Right lobe of liver (tissue), 6 donors: ENCODE measurements around the gene APOL5. TPM values are rescaled to one million over a fixed set of nuclear protein-coding genes. Genes with fewer than 3 reads are reported as not detected.

Experiments used
- ATAC-seq, 4 donors: fragments of 200-7000 bp; cut with Tn5 transposase; one replicate each; pipeline ENCODE4 v1.9.1; 2020; ENCODE audit warnings: mild to moderate bottlenecking in 4 of 4, moderate library complexity in 4 of 4
- DNase-seq, 3 donors: peaks; one replicate each; pipeline ENCODE4 v3.0.0-alpha.2; 2020
- H3K27ac ChIP-seq, 3 donors: fragments of 200-600 bp; one replicate each; pipeline ENCODE4 v1.8.0; 2022
- H3K27me3 ChIP-seq, 2 donors: fragments of 200-600 bp; one replicate each; pipeline ENCODE4 v1.8.0; 2022
- H3K36me3 ChIP-seq, 4 donors: fragments of 200-600 bp; sonication (generic) in 1 of 4; one replicate each; pipeline versions ENCODE4 v1.5.1 to v1.8.0; 2017 to 2022; ENCODE audit warnings: control low read depth in 1 of 4
- H3K4me1 ChIP-seq, 4 donors: fragments of 200-600 bp; sonication (generic) in 1 of 4; one replicate each; pipeline versions ENCODE4 v1.5.1 to v1.8.0; 2017 to 2022; ENCODE audit warnings: control low read depth in 1 of 4
- H3K4me3 ChIP-seq, 3 donors: fragments of 200-600 bp; one replicate each; pipeline ENCODE4 v1.8.0; 2022
- H3K9me3 ChIP-seq, 4 donors: fragments of 200-600 bp; sonication (generic) in 1 of 4; one replicate each; pipeline versions ENCODE4 v1.5.1 to v1.8.0; 2017 to 2022; ENCODE audit warnings: control low read depth in 1 of 4
- POLR2A ChIP-seq: fragments of 450-650 bp; IDR thresholded peaks from one replicate; pipeline ENCODE4 v1.6.1; 2017; ENCODE audit warnings: antibody characterized with exemption, mild to moderate bottlenecking
- WGBS: methylation state at CpG from one replicate; pipeline ENCODE4 v1.1.6; 2018; ENCODE audit warnings: low coverage, low lambda C conversion rate; ENCODE audit not compliant: insufficient coverage; ENCODE audit errors: missing lambda C conversion rate; 5-methylcytosine and 5-hydroxymethylcytosine counted together
- intact Hi-C, 2 donors: fragments of 100-400 bp; cut with DNase I; formaldehyde crosslinking; loops; one replicate each; pipeline versions ENCODE4 v1.11.2 to v1.14.1; 2022
- total RNA-seq, 6 experiments: library from RNA; depleted of rRNA in 2 of 6; stranded (reverse); fragments of >200 nt in 2 of 6; fragmentation: NEBNext Ultra II Directional in 3 of 6; extraction: Animal tissue kit (Norgen Biotek cat#: 25700) in 3 of 6; gene quantifications; one replicate each; pipeline versions ENCODE4 v1.1.0 to v1.2.4, GENCODE V29; 2016 to 2023
- TF ChIP-seq, protein P1 (sequence below), 4 donors: fragments of 200-600 bp in 3 of 4; fragments of 450-650 bp in 1 of 4; IDR thresholded peaks; one replicate each; pipeline versions ENCODE4 v1.5.1 to v1.8.0; 2016 to 2022; ENCODE audit warnings: antibody characterized with exemption in 4 of 4, mild to moderate bottlenecking in 2 of 4
- donor health status: DM: no; HTN: yes; CAD: no.
- donor health status: DM: no; HTN: no; CAD: no.
- donor health status: DM: no; HTN: no; CAD: no.
- donor health status: DM: no; HTN: yes; CAD: no.
- donor health status: DM: no; HTN: yes; CAD: no.

The APOL5 gene
- total RNA-seq, 6 experiments from 2014 or later: 0.51 TPM; not detected in 5

DNA sequence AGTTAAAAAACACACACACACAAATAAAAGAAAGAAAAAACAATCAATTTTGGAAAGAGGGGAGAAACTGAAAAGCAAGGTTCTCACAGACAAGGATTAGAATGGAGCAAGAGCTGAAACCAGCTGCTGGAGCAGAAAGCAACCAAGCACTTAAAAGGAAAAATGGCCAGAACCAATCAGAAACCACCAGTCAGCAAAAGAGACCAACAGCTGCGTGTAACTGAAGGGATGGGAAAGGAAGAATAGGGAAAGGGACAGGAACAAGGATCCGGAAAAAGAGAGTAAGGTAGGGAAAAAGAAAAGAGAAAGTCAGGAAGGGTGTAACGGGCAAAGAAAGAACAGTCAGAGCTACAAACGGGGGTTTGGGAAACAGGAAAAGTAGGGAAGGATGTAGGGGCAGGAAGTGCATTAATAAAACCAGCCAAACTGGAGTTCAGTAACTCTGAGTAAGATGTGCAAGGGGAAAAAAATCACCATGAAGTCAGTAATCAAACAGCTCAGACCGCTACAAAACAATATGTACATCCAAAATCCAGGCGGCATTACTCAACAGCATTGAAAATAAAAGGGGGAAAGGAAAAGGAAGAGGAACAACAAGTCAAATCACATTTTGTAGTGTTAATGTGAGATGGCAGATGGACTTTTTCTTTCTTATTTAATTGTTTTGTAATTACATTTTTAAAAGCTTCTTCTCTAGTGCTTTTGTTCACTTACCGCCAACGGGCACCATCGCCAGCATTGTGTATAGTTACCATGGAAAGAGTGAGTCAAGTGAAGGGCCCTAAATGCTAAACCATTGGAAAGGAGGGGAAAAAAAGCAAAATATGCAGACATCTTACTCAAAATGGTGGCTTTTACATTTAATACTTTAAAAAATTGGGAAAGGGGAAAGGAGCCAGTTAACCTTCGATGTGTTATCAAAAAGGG lies 49.2 kb downstream of the APOL5 start:
- Histone ChIP-seq H3K36me3 (no peaks in the 10 kb centered on the region), H3K27ac (no peak overlapping the region), H3K4me1 (no peaks in the 10 kb centered on the region), H3K27me3 (no peaks in the 10 kb centered on the region), H3K9me3 (no peaks in the 10 kb centered on the region), H3K4me3 (no peak overlapping the region)
- TF ChIP-seq, protein P1, sequence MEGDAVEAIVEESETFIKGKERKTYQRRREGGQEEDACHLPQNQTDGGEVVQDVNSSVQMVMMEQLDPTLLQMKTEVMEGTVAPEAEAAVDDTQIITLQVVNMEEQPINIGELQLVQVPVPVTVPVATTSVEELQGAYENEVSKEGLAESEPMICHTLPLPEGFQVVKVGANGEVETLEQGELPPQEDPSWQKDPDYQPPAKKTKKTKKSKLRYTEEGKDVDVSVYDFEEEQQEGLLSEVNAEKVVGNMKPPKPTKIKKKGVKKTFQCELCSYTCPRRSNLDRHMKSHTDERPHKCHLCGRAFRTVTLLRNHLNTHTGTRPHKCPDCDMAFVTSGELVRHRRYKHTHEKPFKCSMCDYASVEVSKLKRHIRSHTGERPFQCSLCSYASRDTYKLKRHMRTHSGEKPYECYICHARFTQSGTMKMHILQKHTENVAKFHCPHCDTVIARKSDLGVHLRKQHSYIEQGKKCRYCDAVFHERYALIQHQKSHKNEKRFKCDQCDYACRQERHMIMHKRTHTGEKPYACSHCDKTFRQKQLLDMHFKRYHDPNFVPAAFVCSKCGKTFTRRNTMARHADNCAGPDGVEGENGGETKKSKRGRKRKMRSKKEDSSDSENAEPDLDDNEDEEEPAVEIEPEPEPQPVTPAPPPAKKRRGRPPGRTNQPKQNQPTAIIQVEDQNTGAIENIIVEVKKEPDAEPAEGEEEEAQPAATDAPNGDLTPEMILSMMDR (IDR thresholded peaks at IDR 0.05): no peak
- no peak for TF ChIP-seq POLR2A
- intact Hi-C loops: no loop called here
- DNase-seq: no peak
- 71% methylated on average over 10 of the region's 10 CpGs for WGBS
- peak in 1 of 4 donors; percentile 32 for ATAC-seq

DNA sequence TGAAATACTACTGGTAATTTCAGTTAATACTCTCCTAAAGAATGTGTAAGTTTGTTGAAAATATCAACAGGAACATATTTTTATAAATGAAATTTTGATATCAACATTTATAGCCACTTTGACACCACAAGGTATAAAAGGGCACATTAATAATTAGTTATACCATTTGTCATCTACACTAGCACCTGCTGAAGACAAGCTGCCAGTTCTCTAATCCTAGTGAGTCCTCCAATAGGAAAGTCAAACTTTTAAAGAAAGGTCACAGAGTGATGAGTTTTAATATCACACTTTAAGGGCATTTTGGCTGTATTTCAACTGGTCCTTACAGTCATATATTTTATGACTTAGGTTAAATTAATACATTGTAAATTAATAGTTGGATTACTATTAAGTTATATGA lies 52.3 kb downstream of the APOL5 start:
- TF ChIP-seq, protein P1 (IDR thresholded peaks at IDR 0.05): no peak
- H3K27ac ChIP-seq: no peak overlapping the region
- intact Hi-C loops: no loop called here
- H3K27me3 ChIP-seq: no peaks in the 10 kb centered on the region
- H3K9me3 ChIP-seq: no peaks in the 10 kb centered on the region
- H3K4me3 ChIP-seq: no peak overlapping the region
- DNase-seq (no peak), ATAC-seq (no peak)
- H3K36me3 ChIP-seq: no peaks in the 10 kb centered on the region
- H3K4me1 ChIP-seq: no peaks in the 10 kb centered on the region

DNA sequence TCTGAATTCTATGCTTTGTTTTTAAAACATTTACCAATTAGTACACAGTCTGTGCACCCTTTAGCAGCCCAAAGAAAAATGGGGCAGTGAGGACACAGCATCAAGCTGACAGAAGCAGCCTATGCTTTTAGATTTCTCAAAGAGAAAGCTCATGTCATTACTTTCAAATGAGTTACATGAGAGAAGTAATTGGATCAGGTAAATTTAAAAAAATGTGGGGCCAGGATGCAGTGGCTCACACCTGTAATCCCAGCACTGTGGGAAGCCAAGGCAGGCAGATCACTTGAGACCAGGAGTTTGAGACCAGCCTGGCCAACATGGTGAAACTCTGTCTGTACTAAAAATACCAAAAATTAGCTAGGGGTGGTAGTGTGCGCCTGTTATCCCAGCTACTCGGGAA lies 57.7 kb downstream of the APOL5 start:
- WGBS: 100% methylated on average over 2 of the region's 2 CpGs
- Histone ChIP-seq H3K4me3 (no peak overlapping the region), H3K36me3 (no peaks in the 10 kb centered on the region), H3K27me3 (no peaks in the 10 kb centered on the region), H3K27ac (no peak overlapping the region), H3K4me1 (no peaks in the 10 kb centered on the region), H3K9me3 (no peaks in the 10 kb centered on the region)
- TF ChIP-seq, protein P1 (IDR thresholded peaks at IDR 0.05): no peak
- TF ChIP-seq POLR2A: no peak
- intact Hi-C loops: no loop called here
- DNase-seq (no peak), ATAC-seq (no peak)

DNA sequence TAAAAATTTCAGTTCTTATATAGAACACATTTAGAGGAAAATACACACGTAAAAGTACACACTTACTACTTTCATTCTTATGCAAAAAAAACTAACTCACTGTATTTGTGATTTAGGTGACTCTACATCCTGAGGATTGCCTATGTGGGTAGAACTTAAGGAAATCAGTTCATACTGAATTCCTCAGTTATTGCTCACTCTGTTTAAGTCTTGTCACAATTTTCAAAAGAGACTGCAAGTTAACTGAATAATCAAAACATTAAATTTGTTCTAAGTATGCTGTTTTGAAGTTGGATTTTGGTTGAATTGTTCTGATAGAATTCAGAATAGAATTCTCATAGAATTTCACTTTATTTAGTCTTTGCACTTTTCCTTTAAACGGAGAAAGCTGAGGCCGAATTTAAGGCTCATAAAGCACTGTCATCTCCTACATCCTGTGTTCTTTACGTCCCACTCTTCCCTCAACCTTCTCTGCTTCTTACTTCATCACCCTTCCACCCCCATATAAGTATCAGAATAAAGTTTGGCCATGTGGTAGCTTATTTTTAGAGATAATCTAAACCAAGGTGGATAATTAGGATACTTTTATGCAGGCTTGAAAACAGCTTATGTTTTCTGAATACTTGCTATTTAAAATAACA lies 59.8 kb downstream of the APOL5 start:
- ATAC-seq (no peak), DNase-seq (no peak)
- Histone ChIP-seq H3K4me3 (no peak overlapping the region), H3K9me3 (no peaks in the 10 kb centered on the region), H3K36me3 (peaks cover 0 to 9% (median 0%) of the 10 kb centered on the region in 4 donors), H3K27me3 (no peaks in the 10 kb centered on the region), H3K27ac (no peak overlapping the region), H3K4me1 (no peaks in the 10 kb centered on the region)
- 78% methylated on average over 4 of the region's 4 CpGs for WGBS
- intact Hi-C loops: no loop called here
- TF ChIP-seq POLR2A: no peak
- TF ChIP-seq, protein P1 (IDR thresholded peaks at IDR 0.05): no peak

Other genes with a start within 250 kb of the APOL5 start
- under 1 TPM in 4 of 6 experiments, not detected in 2; 0.05 to 0.20 (median 0.07) TPM for gene RASD2, start 177.0 kb upstream of the APOL5 start, total RNA-seq
- gene MB, start 100.5 kb upstream of the APOL5 start, total RNA-seq: 10 to 100 TPM in 1 of 6 experiments, 1 to 10 TPM in 3, under 1 TPM in 2; 0.61 to 10.2 (median 1.3) TPM
- 10 to 100 TPM; 33.5 to 42.7 (median 39.6) TPM for gene APOL6, start 69.4 kb upstream of the APOL5 start, total RNA-seq